Measurements from ENCODE around the gene BORCS6. TPM values are rescaled to one million over a fixed set of nuclear protein-coding genes. Genes with fewer than 3 reads are reported as not detected.

Gene BORCS6
- total RNA-seq, 1 experiment from 2014 or later, result 6.4 TPM

GRCh38 chr17:8222630-8223355 lies 32.8 kb upstream of the BORCS6 start (continued):
- TF ChIP-seq ZBTB33 (IDR thresholded peaks at IDR 0.05; ENCODE audit: extremely low read depth, insufficient replicate concordance, low read length), result peak; percentile 59
- TF ChIP-seq POLR2A (IDR thresholded peaks at IDR 0.05; ENCODE audit: borderline replicate concordance, extremely low read depth, insufficient read depth, insufficient read length), result peak; percentile 44
- TF ChIP-seq CBX3 (IDR thresholded peaks at IDR 0.05; ENCODE audit: low read depth), result peak; percentile 71; the same call in 1 of the 2 replicates

- Histone ChIP-seq H3K36me3 (ENCODE audit: control insufficient read depth in 1 of 2, insufficient read depth in 2 of 2, low read length in 2 of 2) (no peaks in the 10 kb centered on the region), H2AFZ (ENCODE audit: low read depth, low read length, poor library complexity, severe bottlenecking) (no peak overlapping the region), H3K9ac (ENCODE audit: low read length) (peak overlapping the region; percentile 91), H3K9me3 (ENCODE audit: control insufficient read depth in 1 of 2, insufficient read depth in 1 of 2, low read depth in 1 of 2, low read length in 2 of 2) (no peaks in the 10 kb centered on the region), H3K9me2 (ENCODE audit: insufficient read depth) (no peaks in the 10 kb centered on the region), H3K4me2 (ENCODE audit: low read length) (peak overlapping the region; percentile 93), H3K79me2 (ENCODE audit: insufficient read depth, low read length) (no peaks in the 10 kb centered on the region), H3K27me3 (ENCODE audit: insufficient read depth, low read length) (no peaks in the 10 kb centered on the region), H3K4me1 (ENCODE audit: control insufficient read depth in 1 of 2, insufficient read depth in 2 of 2, low read length in 2 of 2) (peaks cover 47 to 91% of the 10 kb centered on the region in 2 experiments), H3K4me3 (replicated peaks in 1 of 2; ENCODE audit: low read depth in 1 of 2, low read length in 2 of 2) (peak overlapping the region; percentile 82 to 86), H4K20me1 (ENCODE audit: insufficient read depth) (no peaks in the 10 kb centered on the region), H3K27ac (ENCODE audit: low read depth, low read length) (peak overlapping the region; percentile 83)
- DNase-seq (ENCODE audit: low read depth, low spot score), result peak; percentile 83
- ChIA-PET CTCF (interaction anchor here (0.8 to 1.2 kb wide), 6 partner anchors 24 to 149 kb away, joined by 3 to 4 read pairs (median 3); partner anchors contain the start of genes BORCS6 and CTC1), POLR2A (interaction anchor here (0.7 to 7.5 kb wide), 8 partner anchors 10 to 103 kb away, joined by 3 to 63 read pairs (median 30); partner anchors contain the start of genes ALOXE3, AURKB, BORCS6 and CTC1), RAD21 (ENCODE audit: low non-redundant PET in 1 of 2, low total read pairs in 2 of 2, uncharacterized antibody in 2 of 2, unreplicated experiment in 2 of 2) (interaction anchor here (1.0 to 1.9 kb wide), 5 partner anchors 25 to 83 kb away, joined by 3 to 6 read pairs (median 4); partner anchors contain the start of genes BORCS6 (in 1 of the 2) and CTC1 (in 1 of the 2))
- ATAC-seq, result no peak
- BruUV-seq (replicated peaks), result no TSS peak
- intact Hi-C loops (cut with micrococcal nuclease), result loop anchor here (1.0 to 10.0 kb wide), 3 partner anchors 35 to 152 kb away; partner anchors contain the start of gene KRABD2
- TF ChIP-seq FOSL1 (IDR thresholded peaks at IDR 0.05; ENCODE audit: low read depth) (peak; percentile 22; the same call in 1 of the 2 replicates), SIN3A (IDR thresholded peaks at IDR 0.05; ENCODE audit: low read depth) (peak; percentile 73; the same call in 1 of the 2 replicates), ZBTB33 (IDR thresholded peaks at IDR 0.05; ENCODE audit: extremely low read depth, insufficient replicate concordance, low read length) (no peak), YY1 (IDR thresholded peaks at IDR 0.05; ENCODE audit: extremely low read depth, insufficient replicate concordance, low read depth, low read length) (no peak), ELF1 (IDR thresholded peaks at IDR 0.05; ENCODE audit: borderline replicate concordance, low read depth) (no peak), POLR2AphosphoS5 (IDR thresholded peaks at IDR 0.05; ENCODE audit: low read depth, low read length) (no peak), CBX3 (IDR thresholded peaks at IDR 0.05; ENCODE audit: low read depth) (0 out of 2 replicates have a peak, but pooled peaks have one; percentile 10), ATF3 (IDR thresholded peaks at IDR 0.05) (no peak)
Observed at GRCh38 chr17:8222380-8222629, 32.3 kb upstream of the BORCS6 start.
